Measurements from ENCODE around the gene ZBTB3.

DNA sequence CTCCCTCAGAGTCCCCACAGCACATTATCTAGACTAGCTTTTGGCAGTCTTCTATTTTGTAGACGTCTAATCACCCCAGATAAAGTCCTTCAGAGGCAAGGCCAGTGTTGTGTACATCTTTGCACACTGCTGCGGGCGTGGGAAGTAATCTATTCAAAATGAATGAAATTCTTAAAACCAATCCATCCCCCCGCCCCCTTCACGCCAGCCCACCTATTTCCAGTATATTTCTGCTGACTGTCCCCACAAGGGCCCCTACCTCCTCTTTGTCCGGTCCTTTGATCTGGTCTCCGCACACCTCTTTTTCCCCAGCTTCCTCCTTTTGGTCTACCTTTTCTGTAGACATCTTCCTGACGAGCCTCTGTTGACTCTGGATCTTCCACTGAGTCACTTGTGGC lies 47.1 kb downstream of the ZBTB3 start:
- TF ChIP-seq EZH2 (IDR thresholded peaks at IDR 0.05; ENCODE audit: borderline replicate concordance, insufficient read depth, low read length, poor library complexity, severe bottlenecking) (no peak), EP300 (conservative IDR thresholded peaks at IDR 0.05; ENCODE audit: poor library complexity, severe bottlenecking) (no peak), POLR2AphosphoS5 (IDR thresholded peaks at IDR 0.05) (no peak), MXI1 (conservative IDR thresholded peaks at IDR 0.05; ENCODE audit: poor library complexity, severe bottlenecking) (no peak)
- TF ChIP-seq, protein P1, sequence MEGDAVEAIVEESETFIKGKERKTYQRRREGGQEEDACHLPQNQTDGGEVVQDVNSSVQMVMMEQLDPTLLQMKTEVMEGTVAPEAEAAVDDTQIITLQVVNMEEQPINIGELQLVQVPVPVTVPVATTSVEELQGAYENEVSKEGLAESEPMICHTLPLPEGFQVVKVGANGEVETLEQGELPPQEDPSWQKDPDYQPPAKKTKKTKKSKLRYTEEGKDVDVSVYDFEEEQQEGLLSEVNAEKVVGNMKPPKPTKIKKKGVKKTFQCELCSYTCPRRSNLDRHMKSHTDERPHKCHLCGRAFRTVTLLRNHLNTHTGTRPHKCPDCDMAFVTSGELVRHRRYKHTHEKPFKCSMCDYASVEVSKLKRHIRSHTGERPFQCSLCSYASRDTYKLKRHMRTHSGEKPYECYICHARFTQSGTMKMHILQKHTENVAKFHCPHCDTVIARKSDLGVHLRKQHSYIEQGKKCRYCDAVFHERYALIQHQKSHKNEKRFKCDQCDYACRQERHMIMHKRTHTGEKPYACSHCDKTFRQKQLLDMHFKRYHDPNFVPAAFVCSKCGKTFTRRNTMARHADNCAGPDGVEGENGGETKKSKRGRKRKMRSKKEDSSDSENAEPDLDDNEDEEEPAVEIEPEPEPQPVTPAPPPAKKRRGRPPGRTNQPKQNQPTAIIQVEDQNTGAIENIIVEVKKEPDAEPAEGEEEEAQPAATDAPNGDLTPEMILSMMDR (IDR thresholded peaks at IDR 0.05; ENCODE audit: poor library complexity, severe bottlenecking): no peak
- TF ChIP-seq, protein P2, sequence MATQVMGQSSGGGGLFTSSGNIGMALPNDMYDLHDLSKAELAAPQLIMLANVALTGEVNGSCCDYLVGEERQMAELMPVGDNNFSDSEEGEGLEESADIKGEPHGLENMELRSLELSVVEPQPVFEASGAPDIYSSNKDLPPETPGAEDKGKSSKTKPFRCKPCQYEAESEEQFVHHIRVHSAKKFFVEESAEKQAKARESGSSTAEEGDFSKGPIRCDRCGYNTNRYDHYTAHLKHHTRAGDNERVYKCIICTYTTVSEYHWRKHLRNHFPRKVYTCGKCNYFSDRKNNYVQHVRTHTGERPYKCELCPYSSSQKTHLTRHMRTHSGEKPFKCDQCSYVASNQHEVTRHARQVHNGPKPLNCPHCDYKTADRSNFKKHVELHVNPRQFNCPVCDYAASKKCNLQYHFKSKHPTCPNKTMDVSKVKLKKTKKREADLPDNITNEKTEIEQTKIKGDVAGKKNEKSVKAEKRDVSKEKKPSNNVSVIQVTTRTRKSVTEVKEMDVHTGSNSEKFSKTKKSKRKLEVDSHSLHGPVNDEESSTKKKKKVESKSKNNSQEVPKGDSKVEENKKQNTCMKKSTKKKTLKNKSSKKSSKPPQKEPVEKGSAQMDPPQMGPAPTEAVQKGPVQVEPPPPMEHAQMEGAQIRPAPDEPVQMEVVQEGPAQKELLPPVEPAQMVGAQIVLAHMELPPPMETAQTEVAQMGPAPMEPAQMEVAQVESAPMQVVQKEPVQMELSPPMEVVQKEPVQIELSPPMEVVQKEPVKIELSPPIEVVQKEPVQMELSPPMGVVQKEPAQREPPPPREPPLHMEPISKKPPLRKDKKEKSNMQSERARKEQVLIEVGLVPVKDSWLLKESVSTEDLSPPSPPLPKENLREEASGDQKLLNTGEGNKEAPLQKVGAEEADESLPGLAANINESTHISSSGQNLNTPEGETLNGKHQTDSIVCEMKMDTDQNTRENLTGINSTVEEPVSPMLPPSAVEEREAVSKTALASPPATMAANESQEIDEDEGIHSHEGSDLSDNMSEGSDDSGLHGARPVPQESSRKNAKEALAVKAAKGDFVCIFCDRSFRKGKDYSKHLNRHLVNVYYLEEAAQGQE (IDR thresholded peaks at IDR 0.05; ENCODE audit: borderline replicate concordance): no peak

All from neural cell (in vitro differentiated cells).